ENCODE results near the gene SLC23A2.
A peak's percentile ranks its signal among the peaks of the same experiment; 100 is the strongest.

SLC23A2 gene

GRCh38 chr20:4898282-4899244, 102.7 kb downstream of the SLC23A2 start:
- H3K4me3 ChIP-seq (ENCODE audit: low read depth, low read length), result no peak overlapping the region
- in situ Hi-C loops (cut with HindIII; ENCODE audit: low sequenced_read_pairs), result no loop called here
- DNase-seq (ENCODE audit: low read depth, low spot score), result peak; percentile 66
- no peak for TF ChIP-seq CTCF (IDR thresholded peaks at IDR 0.05; ENCODE audit: low read depth, low read length)

- DNase-seq (ENCODE audit: low read depth, low spot score), result no peak
- no peak overlapping the region for H3K4me3 ChIP-seq (ENCODE audit: low read depth, low read length)
- no peak for TF ChIP-seq CTCF (IDR thresholded peaks at IDR 0.05; ENCODE audit: low read depth, low read length)
- in situ Hi-C loops (cut with HindIII; ENCODE audit: low sequenced_read_pairs), result no loop called here
Observed at GRCh38 chr20:4897600-4897999, 103.7 kb downstream of the SLC23A2 start.

- in situ Hi-C loops (cut with HindIII; ENCODE audit: low sequenced_read_pairs), result no loop called here
- DNase-seq (ENCODE audit: low read depth, low spot score), result no peak
- no peak overlapping the region for H3K4me3 ChIP-seq (ENCODE audit: low read depth, low read length)
- no peak for TF ChIP-seq CTCF (IDR thresholded peaks at IDR 0.05; ENCODE audit: low read depth, low read length)
Observed at GRCh38 chr20:4896971-4897497, 104.3 kb downstream of the SLC23A2 start.

GRCh38 chr20:4896119-4896702, 105.1 kb downstream of the SLC23A2 start:
- in situ Hi-C loops (cut with HindIII; ENCODE audit: low sequenced_read_pairs), result no loop called here
- TF ChIP-seq CTCF (IDR thresholded peaks at IDR 0.05; ENCODE audit: low read depth, low read length), result no peak
- H3K4me3 ChIP-seq (ENCODE audit: low read depth, low read length), result no peak overlapping the region
- no peak for DNase-seq (ENCODE audit: low read depth, low spot score)

- in situ Hi-C loops (cut with HindIII; ENCODE audit: low sequenced_read_pairs), result no loop called here
- DNase-seq (ENCODE audit: low read depth, low spot score), result no peak
- no peak for TF ChIP-seq CTCF (IDR thresholded peaks at IDR 0.05; ENCODE audit: low read depth, low read length)
- H3K4me3 ChIP-seq (ENCODE audit: low read depth, low read length), result no peak overlapping the region
Observed at GRCh38 chr20:4894981-4895381, 106.3 kb downstream of the SLC23A2 start.

GRCh38 chr20:4894409-4894808, 106.9 kb downstream of the SLC23A2 start:
- no peak for DNase-seq (ENCODE audit: low read depth, low spot score)
- TF ChIP-seq CTCF (IDR thresholded peaks at IDR 0.05; ENCODE audit: low read depth, low read length), result no peak
- H3K4me3 ChIP-seq (ENCODE audit: low read depth, low read length), result no peak overlapping the region
- in situ Hi-C loops (cut with HindIII; ENCODE audit: low sequenced_read_pairs), result no loop called here

Measured in astrocyte of the spinal cord (primary cell).